Heart right ventricle (tissue), 16 donors: ENCODE results near the gene LTO1. TPM values are rescaled to one million over a fixed set of nuclear protein-coding genes. Genes with fewer than 3 reads are reported as not detected.
A peak's percentile ranks its signal among the peaks of the same experiment; 100 is the strongest.

Source experiments
- ATAC-seq, 8 donors: fragments of 200-7000 bp; cut with Tn5 transposase; one replicate each; pipeline ENCODE4 v1.9.1; 2020; ENCODE audit warnings: mild to moderate bottlenecking in 8 of 8, moderate library complexity in 8 of 8, moderate number of reproducible peaks in 1 of 8
- DNase-seq, 2 donors: peaks; one replicate each; pipeline ENCODE4 v3.0.0-alpha.2; 2020
- H3K27ac ChIP-seq, 10 donors: fragments of 200-600 bp; sonication (generic) in 2 of 10; one replicate each; pipeline versions ENCODE4 v1.5.0 to v1.8.0; 2020 to 2022; ENCODE audit warnings: mild to moderate bottlenecking in 3 of 10
- H3K27me3 ChIP-seq, 7 donors: fragments of 200-600 bp; one replicate each; pipeline ENCODE4 v1.8.0; 2021 to 2022; ENCODE audit warnings: mild to moderate bottlenecking in 2 of 7
- H3K36me3 ChIP-seq, 9 donors: fragments of 200-600 bp; sonication (generic) in 1 of 9; one replicate each; pipeline versions ENCODE4 v1.5.0 to v1.8.0; 2020 to 2022; ENCODE audit warnings: mild to moderate bottlenecking in 2 of 9
- H3K4me1 ChIP-seq, 9 donors: fragments of 200-600 bp; sonication (generic) in 1 of 9; one replicate each; pipeline versions ENCODE4 v1.5.0 to v1.8.0; 2020 to 2022; ENCODE audit warnings: mild to moderate bottlenecking in 4 of 9
- H3K4me3 ChIP-seq, 10 donors: fragments of 200-600 bp; sonication (generic) in 2 of 10; one replicate each; pipeline versions ENCODE4 v1.5.0 to v1.8.0; 2020 to 2022; ENCODE audit warnings: mild to moderate bottlenecking in 7 of 10, moderate library complexity in 2 of 10
- H3K9me3 ChIP-seq, 11 donors: fragments of 200-600 bp in 10 of 11; sonication (generic) in 2 of 11; one replicate each; pipeline versions ENCODE4 v1.5.0 to v1.8.0; 2013 to 2022; ENCODE audit warnings: mild to moderate bottlenecking in 2 of 11, control low read depth in 1 of 11, moderate library complexity in 1 of 11
- CTCF ChIP-seq, 9 donors: fragments of 200-600 bp; sonication (generic) in 2 of 9; IDR thresholded peaks; one replicate each; pipeline versions ENCODE4 v1.5.0 to v1.8.0; 2021 to 2022; ENCODE audit warnings: antibody characterized with exemption in 9 of 9, mild to moderate bottlenecking in 5 of 9, moderate library complexity in 1 of 9
- WGBS, 2 donors: extraction: QIAGEN DNeasy Blood & Tissue Kit; methylation state at CpG; one replicate each; pipeline ENCODE4 v1.1.7; 2013; ENCODE audit warnings: inconsistent platforms in 1 of 2; 5-methylcytosine and 5-hydroxymethylcytosine counted together
- intact Hi-C, 10 donors: fragments of 100-400 bp; cut with DNase I; formaldehyde crosslinking; loops; one replicate each; pipeline versions ENCODE4 v1.11.1 to v1.14.2; 2022
- polyA plus RNA-seq, 2 donors: library from polyadenylated mRNA; stranded (reverse); fragments of 200-250 nt; gene quantifications; one replicate each; pipeline ENCODE4 v1.2.3, GENCODE V29; 2013
- total RNA-seq, 10 donors: library from RNA; stranded (reverse); fragmentation: NEBNext Ultra II Directional in 3 of 10; extraction: Animal tissue kit (Norgen Biotek cat#: 25700) in 3 of 10; gene quantifications; one replicate each; pipeline versions ENCODE4 v1.2.1 to v1.2.4, GENCODE V29; 2021 to 2023
- donor health status: Arrhythmogenic right ventricular cardiomyopathy.
- donor health status: ischemic (EF 13 %, LVEDD 7.1; RV severe dilation, severe dysfunction).
- donor health status: healthy with polysubstance abuse.
- donor health status: DM: no; HTN: yes; CAD: no.
- donor health status: DM: no; HTN: no; CAD: no.
- donor health status: ischemic (EF 25% LVEDD 6.9; RV normal size, moderate dysfunction).
- donor health status: ischemic (EF 25% LVEDD 5.7; RV mildly dilated, moderate dysfunction).
- donor health status: healthy.
- donor health status: DM: yes; HTN: yes; CAD: no.
- donor health status: Ischemic cardiomyopathy.
- donor health status: ischemic (EF 35%, LVEDD 5.7; RV mildly dilated, moderate dysfunction).
- donor health status: nonischemic (EF 11% LVEDD 7.7; RV severe dilation, severe dysfunction).
- donor health status: DM: yes; HTN: yes; CAD: no.
- donor health status: PGD.
- donor health status: ischemic (EF 29% LVEDD 5.4; RV normal size, mild dysfunction).
- donor health status: nonischemic (EF 23%, LVEDD 6.1; RV moderate dilation, normal function).

The LTO1 gene
- total and polyA plus RNA-seq, 12 donors = 7.0 to 22.6 (median 8.2) TPM

DNA sequence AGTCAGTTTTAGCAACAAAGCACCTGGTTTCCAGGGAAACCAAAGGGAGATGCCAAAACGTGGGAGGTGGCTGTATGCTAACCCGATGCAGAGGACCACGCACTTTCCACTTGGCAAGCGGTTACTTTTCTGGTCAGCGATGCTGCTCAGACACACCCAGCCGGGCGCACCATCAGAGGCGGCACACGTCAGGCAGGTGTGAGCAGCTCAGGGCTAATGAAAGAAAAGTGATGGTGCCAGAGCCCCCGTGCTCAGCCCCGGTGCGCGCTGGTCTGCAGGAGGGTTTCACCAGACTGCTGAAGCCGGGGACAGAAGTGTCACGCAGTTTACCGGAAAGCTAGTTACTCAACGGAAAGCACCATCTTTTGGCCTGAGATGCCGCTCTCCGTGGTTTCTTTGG lies 5.7 kb downstream of the LTO1 start:
- peaks cover 0 to 86% (median 35%) of the 10 kb centered on the region in 9 donors for H3K36me3 ChIP-seq
- no peak overlapping the region for H3K27ac ChIP-seq
- no peaks in the 10 kb centered on the region for H3K9me3 ChIP-seq
- ATAC-seq (peak in 1 of 8 donors; percentile 7), DNase-seq (no peak)
- WGBS, 2 donors = 89 to 94% methylated on average over 19 of the region's 19 CpGs
- H3K4me3 ChIP-seq = no peak overlapping the region
- H3K4me1 ChIP-seq = peaks cover 2 to 32% (median 27%) of the 10 kb centered on the region in 9 donors
- H3K27me3 ChIP-seq = no peaks in the 10 kb centered on the region
- no peak for TF ChIP-seq CTCF (IDR thresholded peaks at IDR 0.05)
- intact Hi-C loops = loop anchor here in 3 of 10 donors (2.0 to 5.0 kb wide), 2 partner anchors 567 to 569 kb away; no protein-coding TSS in a partner anchor

- ATAC-seq = no peak
- peaks cover 2 to 17% (median 12%) of the 10 kb centered on the region in 9 donors for H3K4me1 ChIP-seq
- H3K36me3 ChIP-seq = peaks cover 0 to 96% (median 35%) of the 10 kb centered on the region in 9 donors
- no peaks in the 10 kb centered on the region for H3K27me3 ChIP-seq
- TF ChIP-seq CTCF (IDR thresholded peaks at IDR 0.05) = no peak
- no peak for DNase-seq
- WGBS, 2 donors = 90% methylated on average over 26 of the region's 26 CpGs
- H3K9me3 ChIP-seq = no peaks in the 10 kb centered on the region
- intact Hi-C loops = loop anchor here in 3 of 10 donors (2.0 to 5.0 kb wide), 2 partner anchors 566 to 567 kb away; no protein-coding TSS in a partner anchor
- H3K4me3 ChIP-seq = no peak overlapping the region
- H3K27ac ChIP-seq = no peak overlapping the region
Measured at GRCh38 chr11:69667619-69668604, 7.2 kb downstream of the LTO1 start.

GRCh38 chr11:69666752-69667536 lies 8.2 kb downstream of the LTO1 start:
- H3K9me3 ChIP-seq = no peaks in the 10 kb centered on the region
- H3K27me3 ChIP-seq = no peaks in the 10 kb centered on the region
- H3K4me1 ChIP-seq = peaks cover 2 to 25% (median 13%) of the 10 kb centered on the region in 9 donors
- DNase-seq (no peak), ATAC-seq (no peak)
- no peak overlapping the region for H3K4me3 ChIP-seq
- peaks cover 0 to 95% (median 33%) of the 10 kb centered on the region in 9 donors for H3K36me3 ChIP-seq
- intact Hi-C loops = loop anchor here in 1 of 10 donors (5.0 kb wide), 1 partner anchor 565 kb away; no protein-coding TSS in a partner anchor
- no peak for TF ChIP-seq CTCF (IDR thresholded peaks at IDR 0.05)
- WGBS, 2 donors = 90 to 92% methylated on average over 33 of the region's 33 CpGs
- no peak overlapping the region for H3K27ac ChIP-seq

- 96% methylated on average over 14 of the region's 14 CpGs for WGBS, 2 donors
- intact Hi-C loops = loop anchor here in 1 of 10 donors (5.0 kb wide), 1 partner anchor 564 kb away; no protein-coding TSS in a partner anchor
- DNase-seq (no peak), ATAC-seq (no peak)
- Histone ChIP-seq H3K4me3 (no peak overlapping the region), H3K27ac (no peak overlapping the region), H3K9me3 (no peaks in the 10 kb centered on the region), H3K27me3 (no peaks in the 10 kb centered on the region), H3K4me1 (peaks cover 2 to 26% (median 13%) of the 10 kb centered on the region in 9 donors), H3K36me3 (peaks cover 0 to 91% (median 27%) of the 10 kb centered on the region in 9 donors)
- TF ChIP-seq CTCF (IDR thresholded peaks at IDR 0.05) = no peak
Measured at GRCh38 chr11:69666261-69666660, 8.9 kb downstream of the LTO1 start.
